ENCODE results near the gene PYCARD.
A peak's percentile ranks its signal among the peaks of the same experiment; 100 is the strongest.

The PYCARD gene

DNA sequence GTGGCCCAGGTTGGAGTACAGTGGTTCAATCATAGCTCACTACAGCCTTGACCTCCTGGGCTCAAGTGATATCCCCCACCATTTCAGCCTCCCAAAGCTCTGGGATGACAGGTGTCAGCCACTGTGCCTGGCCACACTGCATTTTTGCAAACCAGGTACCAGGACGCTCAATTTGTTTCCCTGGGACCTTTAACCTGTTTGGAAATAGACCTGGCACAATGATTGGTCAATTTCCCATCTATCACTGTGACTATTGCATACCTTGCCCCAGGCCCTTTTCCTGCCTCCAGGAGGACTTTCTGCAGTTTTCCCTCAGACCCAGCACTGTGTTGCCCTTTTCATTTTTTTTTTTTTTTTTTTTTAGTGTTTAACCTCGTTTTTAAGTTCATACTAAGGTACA is 33.7 kb downstream of the PYCARD start:
- Histone ChIP-seq H3K4me3 (replicated peaks; ENCODE audit: insufficient read depth, low read length) (no peak overlapping the region), H3K27ac (replicated peaks) (no peak overlapping the region), H3K27me3 (ENCODE audit: insufficient read depth, poor library complexity, severe bottlenecking) (no peaks in the 10 kb centered on the region)
- TF ChIP-seq GABPA (IDR thresholded peaks at IDR 0.05; ENCODE audit: low read depth) (no peak), POLR2AphosphoS5 (IDR thresholded peaks at IDR 0.05; ENCODE audit: low read depth) (no peak), SPI1 (IDR thresholded peaks at IDR 0.05; ENCODE audit: borderline replicate concordance, low read depth) (no peak)
- TF ChIP-seq, protein P1, sequence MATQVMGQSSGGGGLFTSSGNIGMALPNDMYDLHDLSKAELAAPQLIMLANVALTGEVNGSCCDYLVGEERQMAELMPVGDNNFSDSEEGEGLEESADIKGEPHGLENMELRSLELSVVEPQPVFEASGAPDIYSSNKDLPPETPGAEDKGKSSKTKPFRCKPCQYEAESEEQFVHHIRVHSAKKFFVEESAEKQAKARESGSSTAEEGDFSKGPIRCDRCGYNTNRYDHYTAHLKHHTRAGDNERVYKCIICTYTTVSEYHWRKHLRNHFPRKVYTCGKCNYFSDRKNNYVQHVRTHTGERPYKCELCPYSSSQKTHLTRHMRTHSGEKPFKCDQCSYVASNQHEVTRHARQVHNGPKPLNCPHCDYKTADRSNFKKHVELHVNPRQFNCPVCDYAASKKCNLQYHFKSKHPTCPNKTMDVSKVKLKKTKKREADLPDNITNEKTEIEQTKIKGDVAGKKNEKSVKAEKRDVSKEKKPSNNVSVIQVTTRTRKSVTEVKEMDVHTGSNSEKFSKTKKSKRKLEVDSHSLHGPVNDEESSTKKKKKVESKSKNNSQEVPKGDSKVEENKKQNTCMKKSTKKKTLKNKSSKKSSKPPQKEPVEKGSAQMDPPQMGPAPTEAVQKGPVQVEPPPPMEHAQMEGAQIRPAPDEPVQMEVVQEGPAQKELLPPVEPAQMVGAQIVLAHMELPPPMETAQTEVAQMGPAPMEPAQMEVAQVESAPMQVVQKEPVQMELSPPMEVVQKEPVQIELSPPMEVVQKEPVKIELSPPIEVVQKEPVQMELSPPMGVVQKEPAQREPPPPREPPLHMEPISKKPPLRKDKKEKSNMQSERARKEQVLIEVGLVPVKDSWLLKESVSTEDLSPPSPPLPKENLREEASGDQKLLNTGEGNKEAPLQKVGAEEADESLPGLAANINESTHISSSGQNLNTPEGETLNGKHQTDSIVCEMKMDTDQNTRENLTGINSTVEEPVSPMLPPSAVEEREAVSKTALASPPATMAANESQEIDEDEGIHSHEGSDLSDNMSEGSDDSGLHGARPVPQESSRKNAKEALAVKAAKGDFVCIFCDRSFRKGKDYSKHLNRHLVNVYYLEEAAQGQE (IDR thresholded peaks at IDR 0.05; ENCODE audit: insufficient replicate concordance, low read depth): no peak
- TF ChIP-seq, protein P2, sequence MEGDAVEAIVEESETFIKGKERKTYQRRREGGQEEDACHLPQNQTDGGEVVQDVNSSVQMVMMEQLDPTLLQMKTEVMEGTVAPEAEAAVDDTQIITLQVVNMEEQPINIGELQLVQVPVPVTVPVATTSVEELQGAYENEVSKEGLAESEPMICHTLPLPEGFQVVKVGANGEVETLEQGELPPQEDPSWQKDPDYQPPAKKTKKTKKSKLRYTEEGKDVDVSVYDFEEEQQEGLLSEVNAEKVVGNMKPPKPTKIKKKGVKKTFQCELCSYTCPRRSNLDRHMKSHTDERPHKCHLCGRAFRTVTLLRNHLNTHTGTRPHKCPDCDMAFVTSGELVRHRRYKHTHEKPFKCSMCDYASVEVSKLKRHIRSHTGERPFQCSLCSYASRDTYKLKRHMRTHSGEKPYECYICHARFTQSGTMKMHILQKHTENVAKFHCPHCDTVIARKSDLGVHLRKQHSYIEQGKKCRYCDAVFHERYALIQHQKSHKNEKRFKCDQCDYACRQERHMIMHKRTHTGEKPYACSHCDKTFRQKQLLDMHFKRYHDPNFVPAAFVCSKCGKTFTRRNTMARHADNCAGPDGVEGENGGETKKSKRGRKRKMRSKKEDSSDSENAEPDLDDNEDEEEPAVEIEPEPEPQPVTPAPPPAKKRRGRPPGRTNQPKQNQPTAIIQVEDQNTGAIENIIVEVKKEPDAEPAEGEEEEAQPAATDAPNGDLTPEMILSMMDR (IDR thresholded peaks at IDR 0.05; ENCODE audit: insufficient read depth, low read length): no peak
- DNase-seq (ENCODE audit: low read depth in 1 of 2, low spot score in 1 of 2): no peak

DNA sequence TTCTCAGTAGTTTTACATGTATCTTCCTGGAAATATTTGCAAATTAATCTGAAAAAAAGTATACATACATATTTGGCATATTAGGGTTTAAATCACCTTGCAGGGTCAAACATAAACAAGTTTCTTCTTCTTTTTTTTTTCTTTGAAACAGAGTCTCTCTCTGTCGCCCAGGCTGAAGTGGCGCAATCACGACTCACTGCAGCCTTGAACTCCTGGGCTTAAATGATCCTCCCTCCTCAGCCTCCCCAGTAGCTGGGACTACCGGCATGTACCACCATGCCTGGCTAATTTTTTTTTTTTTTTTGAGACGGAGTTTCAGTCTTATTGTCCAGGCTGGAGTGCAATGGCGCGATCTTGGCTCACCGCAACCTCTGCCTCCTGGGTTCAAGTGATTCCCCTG is 35.2 kb downstream of the PYCARD start:
- H3K27me3 ChIP-seq (ENCODE audit: insufficient read depth, poor library complexity, severe bottlenecking): no peaks in the 10 kb centered on the region
- H3K27ac ChIP-seq (replicated peaks): no peak overlapping the region
- no peak for DNase-seq (ENCODE audit: low read depth in 1 of 2, low spot score in 1 of 2)
- TF ChIP-seq, protein P1 (IDR thresholded peaks at IDR 0.05; ENCODE audit: insufficient replicate concordance, low read depth): no peak
- TF ChIP-seq POLR2AphosphoS5 (IDR thresholded peaks at IDR 0.05; ENCODE audit: low read depth) (no peak), SPI1 (IDR thresholded peaks at IDR 0.05; ENCODE audit: borderline replicate concordance, low read depth) (no peak), GABPA (IDR thresholded peaks at IDR 0.05; ENCODE audit: low read depth) (no peak)
- TF ChIP-seq, protein P2 (IDR thresholded peaks at IDR 0.05; ENCODE audit: insufficient read depth, low read length): no peak
- H3K4me3 ChIP-seq (replicated peaks; ENCODE audit: insufficient read depth, low read length): no peak overlapping the region

DNA sequence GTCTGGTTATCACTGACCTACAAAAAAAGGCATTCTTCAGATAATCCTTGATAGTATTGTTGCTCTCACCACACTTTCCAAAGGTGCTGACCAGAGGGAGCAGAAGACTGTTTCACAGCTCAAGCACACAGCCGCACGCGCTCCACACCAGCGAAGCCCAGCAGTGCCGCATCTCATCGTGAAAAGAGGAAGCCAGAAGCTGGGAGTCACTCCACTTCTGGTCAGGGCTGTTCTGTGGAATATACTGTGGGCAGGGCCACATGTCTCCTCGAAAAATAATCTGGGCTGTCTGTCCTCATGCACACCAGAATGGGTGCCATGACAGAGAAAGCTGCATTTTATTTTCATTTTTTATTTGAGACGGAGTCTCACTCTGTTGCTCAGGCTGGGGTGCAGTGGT is 45.4 kb downstream of the PYCARD start:
- Histone ChIP-seq H3K27me3 (ENCODE audit: insufficient read depth, poor library complexity, severe bottlenecking) (no peaks in the 10 kb centered on the region), H3K27ac (replicated peaks) (no peak overlapping the region), H3K4me3 (replicated peaks; ENCODE audit: insufficient read depth, low read length) (no peak overlapping the region)
- TF ChIP-seq, protein P2 (IDR thresholded peaks at IDR 0.05; ENCODE audit: insufficient read depth, low read length): no peak
- TF ChIP-seq SPI1 (IDR thresholded peaks at IDR 0.05; ENCODE audit: borderline replicate concordance, low read depth) (peak; percentile 99), POLR2AphosphoS5 (IDR thresholded peaks at IDR 0.05; ENCODE audit: low read depth) (peak; percentile 43; the same call in 1 of the 2 replicates), GABPA (IDR thresholded peaks at IDR 0.05; ENCODE audit: low read depth) (no peak)
- TF ChIP-seq, protein P1 (IDR thresholded peaks at IDR 0.05; ENCODE audit: insufficient replicate concordance, low read depth): no peak
- DNase-seq (ENCODE audit: low read depth in 1 of 2, low spot score in 1 of 2): peak; percentile 33 to 86
